ENCODE data around the gene GAGE10. TPM values are rescaled to one million over a fixed set of nuclear protein-coding genes. Genes with fewer than 3 reads are reported as not detected.
"Not testable (repeated sequence)": the region's sequence is repeated elsewhere in the genome, so short reads cannot be mapped to it uniquely, and the experiment has no call there.

GAGE10 gene
- total RNA-seq, 1 donor from 2014 or later: not detected

- DNase-seq (ENCODE audit: low spot score in 2 of 2); intact Hi-C loops (cut with DNase I); H3K36me3 ChIP-seq; H3K4me1 ChIP-seq; H3K27ac ChIP-seq; H3K4me3 ChIP-seq; H3K27me3 ChIP-seq; H3K9me3 ChIP-seq: not testable (repeated sequence)
These were observed 27.8 kb downstream of the GAGE10 start, which contains the start of gene GAGE13 for GRCh38 chrX:49331282-49331681. Gene GAGE13 (plus strand): TSS chrX:49331582. CDS start chrX:49332738, 1,156 bp downstream.

- DNase-seq (ENCODE audit: low spot score in 2 of 2); H3K27ac ChIP-seq; intact Hi-C loops (cut with DNase I); H3K4me1 ChIP-seq; H3K27me3 ChIP-seq; H3K4me3 ChIP-seq; H3K36me3 ChIP-seq; H3K9me3 ChIP-seq: not testable (repeated sequence)
These were observed 28.4 kb downstream of the GAGE10 start for GRCh38 chrX:49331841-49332240.

- DNase-seq (ENCODE audit: low spot score in 2 of 2); H3K27me3 ChIP-seq: not testable (repeated sequence)
These were observed 38.0 kb downstream of the GAGE10 start for GRCh38 chrX:49341449-49341848.

GRCh38 chrX:49344496-49345175 lies 41.2 kb downstream of the GAGE10 start:
- H3K9me3 ChIP-seq; intact Hi-C loops (cut with DNase I); H3K36me3 ChIP-seq; H3K4me1 ChIP-seq; H3K27ac ChIP-seq; H3K4me3 ChIP-seq; DNase-seq (ENCODE audit: low spot score in 2 of 2); H3K27me3 ChIP-seq: not testable (repeated sequence)

More at GRCh38 chrX:49341449-49341848, 38.0 kb downstream of the GAGE10 start:
- H3K4me3 ChIP-seq; H3K36me3 ChIP-seq; H3K4me1 ChIP-seq; H3K27ac ChIP-seq; H3K9me3 ChIP-seq; intact Hi-C loops (cut with DNase I): not testable (repeated sequence)

GRCh38 chrX:49345402-49345801 lies 42.0 kb downstream of the GAGE10 start:
- intact Hi-C loops (cut with DNase I); H3K27ac ChIP-seq; H3K36me3 ChIP-seq; H3K9me3 ChIP-seq; H3K4me3 ChIP-seq; H3K27me3 ChIP-seq; DNase-seq (ENCODE audit: low spot score in 2 of 2); H3K4me1 ChIP-seq: not testable (repeated sequence)

- H3K36me3 ChIP-seq; H3K9me3 ChIP-seq; H3K27me3 ChIP-seq; H3K4me1 ChIP-seq; H3K27ac ChIP-seq; H3K4me3 ChIP-seq; intact Hi-C loops (cut with DNase I): not testable (repeated sequence)
- DNase-seq (ENCODE audit: low spot score in 2 of 2): peak in 1 of 2 donors; percentile 78
These were observed 42.7 kb downstream of the GAGE10 start for GRCh38 chrX:49346150-49346549.

Other genes starting within 250 kb of the GAGE10 start
- 0.11 TPM for gene CCDC120, start 244.6 kb upstream of the GAGE10 start, total RNA-seq
- gene PRAF2, start 229.6 kb upstream of the GAGE10 start, total RNA-seq: 48.4 TPM
- 169 TPM for gene WDR45, start 223.8 kb upstream of the GAGE10 start, total RNA-seq
- 19.4 TPM for gene GPKOW, start 179.9 kb upstream of the GAGE10 start, total RNA-seq
- 0.32 TPM for gene MAGIX, start 140.9 kb upstream of the GAGE10 start, total RNA-seq
- 51.6 TPM for gene PLP2, start 131.7 kb upstream of the GAGE10 start, total RNA-seq
- gene PRICKLE3, start 117.3 kb upstream of the GAGE10 start, total RNA-seq: 25.3 TPM
- gene SYP, start 103.5 kb upstream of the GAGE10 start, total RNA-seq: 0.53 TPM
- gene CACNA1F, start 70.3 kb upstream of the GAGE10 start, total RNA-seq: not detected
- 22.6 TPM for gene CCDC22, start 68.2 kb upstream of the GAGE10 start, total RNA-seq
- not detected for gene FOXP3, start 38.9 kb upstream of the GAGE10 start, total RNA-seq
- 14.8 TPM for gene PPP1R3F, start 33.9 kb upstream of the GAGE10 start, total RNA-seq
- not detected for gene GAGE12J, start 18.4 kb downstream of the GAGE10 start, total RNA-seq
- not detected for gene GAGE13, start 27.9 kb downstream of the GAGE10 start, total RNA-seq
- gene GAGE12C, start 228.5 kb downstream of the GAGE10 start, total RNA-seq: not detected
- gene GAGE12D, start 238.1 kb downstream of the GAGE10 start, total RNA-seq: not detected
- not detected for gene GAGE12E, start 247.6 kb downstream of the GAGE10 start, total RNA-seq